Measurements from ENCODE around the gene IL11RA. TPM values are rescaled to one million over a fixed set of nuclear protein-coding genes. Genes with fewer than 3 reads are reported as not detected.
A peak's percentile ranks its signal among the peaks of the same experiment; 100 is the strongest.

IL11RA gene
- total and polyA plus RNA-seq, 5 donors from 2014 or later, result 7.3 to 228 (median 10.9) TPM

GRCh38 chr9:34659592-34660253, 7.7 kb downstream of the IL11RA start:
- H3K27me3 Mint-ChIP-seq, result no peaks in the 10 kb centered on the region
- ATAC-seq (ENCODE audit: low read depth in 2 of 2) (no peak), DNase-seq (no peak)
- no peak overlapping the region for H3K27ac Mint-ChIP-seq
- H3K4me1 Mint-ChIP-seq, result peaks cover 5 to 41% (median 38%) of the 10 kb centered on the region in 4 donors
- Histone ChIP-seq H3K27ac (ENCODE audit: insufficient read depth, low read length, poor library complexity, severe bottlenecking) (no peak overlapping the region), H3K27me3 (ENCODE audit: control insufficient read depth, insufficient read depth, low read length) (no peaks in the 10 kb centered on the region), H3K36me3 (ENCODE audit: control insufficient read depth, insufficient read depth, low read length) (no peaks in the 10 kb centered on the region), H3K4me1 (ENCODE audit: control insufficient read depth, insufficient read depth, low read length, poor library complexity, severe bottlenecking) (peaks cover 30% of the 10 kb centered on the region), H3K9me3 (ENCODE audit: control insufficient read depth in 2 of 2, low read length in 2 of 2) (no peaks in the 10 kb centered on the region), H3K4me3 (ENCODE audit: low read depth, low read length) (no peak overlapping the region)
- H3K4me3 Mint-ChIP-seq, result no peak overlapping the region
- H3K9me3 Mint-ChIP-seq, result no peaks in the 10 kb centered on the region
- H3K36me3 Mint-ChIP-seq, result peaks cover 9% of the 10 kb centered on the region

GRCh38 chr9:34662526-34663302, 10.7 kb downstream of the IL11RA start, which contains the start of gene CCL27:
Gene CCL27, minus strand, starts transcription at chr9:34662657. Its CDS starts 24 bp downstream, at chr9:34662633.
- Histone ChIP-seq H3K27me3 (ENCODE audit: control insufficient read depth, insufficient read depth, low read length) (no peaks in the 10 kb centered on the region), H3K9me3 (ENCODE audit: control insufficient read depth in 2 of 2, low read length in 2 of 2) (no peaks in the 10 kb centered on the region), H3K36me3 (ENCODE audit: control insufficient read depth, insufficient read depth, low read length) (no peaks in the 10 kb centered on the region), H3K4me1 (ENCODE audit: control insufficient read depth, insufficient read depth, low read length, poor library complexity, severe bottlenecking) (peaks cover 37% of the 10 kb centered on the region), H3K4me3 (ENCODE audit: low read depth, low read length) (peak within 1 kb of the TSS; percentile 73), H3K27ac (ENCODE audit: insufficient read depth, low read length, poor library complexity, severe bottlenecking) (peak within 1 kb of the TSS; percentile 98)
- H3K9me3 Mint-ChIP-seq, result no peaks in the 10 kb centered on the region
- ATAC-seq (ENCODE audit: low read depth in 2 of 2) (no peak), DNase-seq (no peak)
- peaks cover 5% of the 10 kb centered on the region for H3K27me3 Mint-ChIP-seq
- H3K36me3 Mint-ChIP-seq, result peaks cover 9% of the 10 kb centered on the region
- H3K27ac Mint-ChIP-seq, result peak within 1 kb of the TSS; percentile 88 to 97 (median 96)
- peaks cover 10 to 63% (median 36%) of the 10 kb centered on the region in 4 donors for H3K4me1 Mint-ChIP-seq
- H3K4me3 Mint-ChIP-seq, result peak within 1 kb of the TSS; percentile 52 to 94 (median 88)

GRCh38 chr9:34663303-34663605, 11.3 kb downstream of the IL11RA start:
- H3K9me3 ChIP-seq (ENCODE audit: control insufficient read depth in 2 of 2, low read length in 2 of 2), result no peaks in the 10 kb centered on the region
- Mint-ChIP-seq H3K36me3 (peaks cover 9% of the 10 kb centered on the region), H3K4me3 (peak overlapping the region; percentile 52 to 94 (median 88)), H3K9me3 (no peaks in the 10 kb centered on the region), H3K27ac (peak overlapping the region; percentile 88 to 97 (median 96)), H3K27me3 (peaks cover 5% of the 10 kb centered on the region), H3K4me1 (peaks cover 10 to 64% (median 36%) of the 10 kb centered on the region in 4 donors)
- ATAC-seq (ENCODE audit: low read depth in 2 of 2), result no peak
- peak overlapping the region; percentile 73 for H3K4me3 ChIP-seq (ENCODE audit: low read depth, low read length)
- H3K27me3 ChIP-seq (ENCODE audit: control insufficient read depth, insufficient read depth, low read length), result no peaks in the 10 kb centered on the region
- peaks cover 37% of the 10 kb centered on the region for H3K4me1 ChIP-seq (ENCODE audit: control insufficient read depth, insufficient read depth, low read length, poor library complexity, severe bottlenecking)
- peak in 2 of 3 donors; percentile 17 to 77 for DNase-seq
- no peaks in the 10 kb centered on the region for H3K36me3 ChIP-seq (ENCODE audit: control insufficient read depth, insufficient read depth, low read length)
- peak overlapping the region; percentile 98 for H3K27ac ChIP-seq (ENCODE audit: insufficient read depth, low read length, poor library complexity, severe bottlenecking)

- H3K36me3 Mint-ChIP-seq, result peaks cover 14% of the 10 kb centered on the region
- H3K27ac Mint-ChIP-seq, result peak overlapping the region; percentile 97 to 98 (median 97)
- Histone ChIP-seq H3K36me3 (ENCODE audit: control insufficient read depth, insufficient read depth, low read length) (no peaks in the 10 kb centered on the region), H3K27ac (ENCODE audit: insufficient read depth, low read length, poor library complexity, severe bottlenecking) (peak overlapping the region; percentile 98), H3K9me3 (ENCODE audit: control insufficient read depth in 2 of 2, low read length in 2 of 2) (peaks cover 2 to 3% of the 10 kb centered on the region in 2 experiments), H3K4me1 (ENCODE audit: control insufficient read depth, insufficient read depth, low read length, poor library complexity, severe bottlenecking) (peaks cover 37% of the 10 kb centered on the region), H3K4me3 (ENCODE audit: low read depth, low read length) (peak overlapping the region; percentile 73), H3K27me3 (ENCODE audit: control insufficient read depth, insufficient read depth, low read length) (no peaks in the 10 kb centered on the region)
- peaks cover 0 to 5% (median 3%) of the 10 kb centered on the region in 7 donors for H3K9me3 Mint-ChIP-seq
- ATAC-seq (ENCODE audit: low read depth in 2 of 2) (peak; percentile 32 to 50), DNase-seq (peak; percentile 64 to 86 (median 65))
- peaks cover 5% of the 10 kb centered on the region for H3K27me3 Mint-ChIP-seq
- peaks cover 10 to 64% (median 36%) of the 10 kb centered on the region in 4 donors for H3K4me1 Mint-ChIP-seq
- peak overlapping the region; percentile 85 to 94 (median 93) for H3K4me3 Mint-ChIP-seq
Observed at GRCh38 chr9:34664281-34665066, 12.5 kb downstream of the IL11RA start.

DNA sequence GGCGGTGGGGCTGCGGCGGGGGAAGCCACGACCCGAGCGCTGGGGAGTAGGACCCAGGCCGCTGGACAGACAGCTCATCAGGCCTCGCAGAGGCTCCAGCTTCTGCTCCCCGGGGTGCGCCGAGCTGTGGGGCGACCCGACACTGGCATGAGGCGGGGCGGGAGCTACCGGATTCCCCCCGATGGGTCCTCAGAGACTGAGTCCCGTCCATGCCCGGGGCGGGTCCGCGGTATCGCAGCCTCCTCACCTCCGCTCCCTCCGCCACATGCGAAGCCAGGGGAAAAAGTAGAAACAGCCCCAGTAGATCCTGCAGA, 13.0 kb downstream of the IL11RA start:
- H3K4me3 ChIP-seq (ENCODE audit: low read depth, low read length), result no peak overlapping the region
- Mint-ChIP-seq H3K9me3 (peaks cover 0 to 7% (median 3%) of the 10 kb centered on the region in 7 donors), H3K4me1 (peaks cover 10 to 64% (median 36%) of the 10 kb centered on the region in 4 donors), H3K36me3 (peaks cover 18% of the 10 kb centered on the region), H3K4me3 (peak overlapping the region; percentile 85 to 94 (median 93)), H3K27me3 (peaks cover 5% of the 10 kb centered on the region), H3K27ac (peak overlapping the region; percentile 97 to 98 (median 97))
- ATAC-seq (ENCODE audit: low read depth in 2 of 2), result peak in 1 of 2 donors; percentile 7
- H3K4me1 ChIP-seq (ENCODE audit: control insufficient read depth, insufficient read depth, low read length, poor library complexity, severe bottlenecking), result peaks cover 37% of the 10 kb centered on the region
- no peak for DNase-seq
- no peaks in the 10 kb centered on the region for H3K27me3 ChIP-seq (ENCODE audit: control insufficient read depth, insufficient read depth, low read length)
- H3K27ac ChIP-seq (ENCODE audit: insufficient read depth, low read length, poor library complexity, severe bottlenecking), result peak overlapping the region; percentile 98
- peaks cover 2 to 7% of the 10 kb centered on the region in 2 experiments for H3K9me3 ChIP-seq (ENCODE audit: control insufficient read depth in 2 of 2, low read length in 2 of 2)
- H3K36me3 ChIP-seq (ENCODE audit: control insufficient read depth, insufficient read depth, low read length), result no peaks in the 10 kb centered on the region

DNA sequence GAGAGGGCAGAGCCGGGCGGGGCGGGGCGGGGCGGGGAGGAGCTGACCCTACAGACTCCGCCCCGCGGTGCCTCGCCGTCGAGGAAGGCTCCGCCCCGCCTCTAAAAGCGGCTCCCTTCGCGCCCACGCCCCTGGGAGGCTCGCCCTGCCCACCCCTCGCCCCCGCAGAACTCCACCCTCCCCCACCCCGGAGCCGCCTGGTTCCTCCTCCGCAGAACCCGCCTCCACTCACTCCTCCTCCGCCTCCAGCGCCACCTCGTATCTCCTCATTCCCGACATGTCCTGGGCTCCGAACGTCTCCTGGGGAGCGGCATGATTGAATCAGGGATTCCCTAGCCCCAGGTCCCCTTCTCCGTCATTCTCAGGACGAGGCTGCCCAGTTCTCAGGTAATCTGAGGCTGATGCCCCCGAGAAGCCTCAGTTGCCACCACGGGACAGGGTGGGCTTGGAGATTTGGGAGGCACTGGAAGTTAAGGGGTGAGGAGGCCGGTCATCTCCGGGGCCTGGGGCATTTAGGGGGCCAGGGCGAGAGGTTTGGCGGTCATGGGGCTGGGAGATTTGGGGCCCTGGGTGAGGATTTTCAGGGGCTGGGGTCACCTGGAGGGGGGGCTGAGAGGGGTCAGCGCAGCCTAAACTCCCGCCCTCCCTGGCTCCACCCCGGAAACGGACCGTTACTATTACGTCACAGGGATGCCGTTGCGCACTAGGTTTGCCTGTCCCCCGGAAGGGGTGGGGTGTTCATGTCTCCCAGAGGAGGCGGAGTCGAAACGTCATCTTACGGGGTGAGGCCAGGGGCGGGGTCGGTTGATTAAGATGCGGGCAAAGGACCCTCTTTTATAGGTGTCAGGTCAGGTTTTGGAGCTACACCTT, 13.6 kb downstream of the IL11RA start:
- peaks cover 2 to 7% of the 10 kb centered on the region in 2 experiments for H3K9me3 ChIP-seq (ENCODE audit: control insufficient read depth in 2 of 2, low read length in 2 of 2)
- peak; percentile 81 for ATAC-seq (ENCODE audit: low read depth in 2 of 2)
- no peaks in the 10 kb centered on the region for H3K27me3 ChIP-seq (ENCODE audit: control insufficient read depth, insufficient read depth, low read length)
- peak overlapping the region; percentile 75 for H3K4me3 ChIP-seq (ENCODE audit: low read depth, low read length)
- peak overlapping the region; percentile 83 to 98 (median 97) for H3K27ac Mint-ChIP-seq
- peak; percentile 85 to 94 (median 86) for DNase-seq
- H3K9me3 Mint-ChIP-seq, result peaks cover 0 to 8% (median 3%) of the 10 kb centered on the region in 7 donors
- peaks cover 15% of the 10 kb centered on the region for H3K36me3 Mint-ChIP-seq
- H3K27me3 Mint-ChIP-seq, result peaks cover 5% of the 10 kb centered on the region
- peaks cover 10 to 62% (median 35%) of the 10 kb centered on the region in 4 donors for H3K4me1 Mint-ChIP-seq
- H3K4me3 Mint-ChIP-seq, result peak overlapping the region; percentile 85 to 99 (median 94)
- peaks cover 37% of the 10 kb centered on the region for H3K4me1 ChIP-seq (ENCODE audit: control insufficient read depth, insufficient read depth, low read length, poor library complexity, severe bottlenecking)
- H3K27ac ChIP-seq (ENCODE audit: insufficient read depth, low read length, poor library complexity, severe bottlenecking), result peak overlapping the region; percentile 98
- no peaks in the 10 kb centered on the region for H3K36me3 ChIP-seq (ENCODE audit: control insufficient read depth, insufficient read depth, low read length)
